ENCODE data around the gene SV2C.

SV2C gene

DNA sequence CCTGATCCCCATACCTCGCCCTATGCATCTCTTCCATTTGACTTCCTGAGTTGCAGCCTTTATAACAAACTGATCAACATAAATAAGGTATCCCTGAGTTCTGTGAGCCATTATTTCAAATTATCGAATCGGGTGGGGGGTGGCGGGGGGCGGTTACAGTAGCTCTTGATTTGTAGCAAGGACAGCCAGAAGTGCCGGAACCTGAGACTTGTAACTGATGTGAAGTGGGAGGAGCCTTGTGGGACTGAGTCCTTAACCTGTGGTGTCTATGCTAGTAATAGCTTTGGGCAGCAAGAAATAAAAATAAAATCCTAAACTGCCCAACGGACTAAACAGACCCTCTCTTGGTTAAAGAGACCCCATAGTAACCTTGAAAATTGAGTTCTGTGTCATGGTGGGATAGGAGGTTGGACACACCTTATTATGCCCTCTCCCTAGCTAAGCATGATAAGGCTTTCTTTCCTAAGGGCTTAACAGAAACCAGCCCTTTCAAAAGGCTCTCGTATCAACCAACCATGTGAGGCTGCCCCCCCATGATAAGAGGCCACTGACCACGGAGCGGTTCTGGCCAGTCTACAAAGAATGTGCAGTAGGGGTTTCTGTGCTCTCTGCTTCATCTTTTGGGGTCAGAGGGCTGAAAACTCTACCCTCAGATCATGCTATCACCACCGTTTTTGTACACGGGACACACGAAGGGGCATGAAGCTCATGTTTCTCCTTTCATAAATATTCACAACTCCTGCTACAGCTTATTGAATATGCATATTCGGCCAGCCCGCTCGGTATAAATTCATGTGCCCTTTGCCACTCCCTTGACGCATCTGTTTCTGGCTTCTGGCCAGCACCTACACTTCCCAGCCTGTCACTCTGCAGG lies 280.4 kb downstream of the SV2C start:
- H3K79me2 ChIP-seq (ENCODE audit: insufficient read depth, low read length) = no peaks in the 10 kb centered on the region
- H4K20me1 ChIP-seq (ENCODE audit: insufficient read depth, low read length) = no peaks in the 10 kb centered on the region
- TF ChIP-seq CTCF (IDR thresholded peaks at IDR 0.05; ENCODE audit: borderline replicate concordance, extremely low read depth, low read length, poor library complexity, severe bottlenecking) (no peak), EZH2 (IDR thresholded peaks at IDR 0.05; ENCODE audit: borderline replicate concordance, low read depth, low read length, severe bottlenecking) (no peak)
- no peak overlapping the region for H3K4me3 ChIP-seq (ENCODE audit: low read depth in 1 of 2, low read length in 2 of 2)
- H3K4me2 ChIP-seq (ENCODE audit: insufficient read depth, low read length) = no peak overlapping the region
- H3K36me3 ChIP-seq (ENCODE audit: insufficient read depth, low read length) = no peaks in the 10 kb centered on the region
- ATAC-seq (ENCODE audit: insufficient read depth, low read depth) = no peak
- no peaks in the 10 kb centered on the region for H3K9me3 ChIP-seq (ENCODE audit: insufficient read depth, low read length, severe bottlenecking)
- H2AFZ ChIP-seq (ENCODE audit: low read depth, low read length) = no peak overlapping the region
- no peak overlapping the region for H3K9ac ChIP-seq (ENCODE audit: low read depth, low read length)
- H3K27ac ChIP-seq (ENCODE audit: low read length) = no peak overlapping the region
- no peaks in the 10 kb centered on the region for H3K4me1 ChIP-seq (ENCODE audit: insufficient read depth, low read length)
- DNase-seq = no peak
- no peaks in the 10 kb centered on the region for H3K27me3 ChIP-seq (ENCODE audit: insufficient read depth, low read length, poor library complexity)

GRCh38 chr5:76364226-76364589 lies 281.0 kb downstream of the SV2C start:
- Histone ChIP-seq H3K79me2 (ENCODE audit: insufficient read depth, low read length) (no peaks in the 10 kb centered on the region), H3K27me3 (ENCODE audit: insufficient read depth, low read length, poor library complexity) (no peaks in the 10 kb centered on the region), H3K4me2 (ENCODE audit: insufficient read depth, low read length) (no peak overlapping the region), H3K27ac (ENCODE audit: low read length) (no peak overlapping the region), H3K4me1 (ENCODE audit: insufficient read depth, low read length) (no peaks in the 10 kb centered on the region), H3K9ac (ENCODE audit: low read depth, low read length) (no peak overlapping the region), H3K4me3 (ENCODE audit: low read depth in 1 of 2, low read length in 2 of 2) (no peak overlapping the region), H3K9me3 (ENCODE audit: insufficient read depth, low read length, severe bottlenecking) (no peaks in the 10 kb centered on the region), H3K36me3 (ENCODE audit: insufficient read depth, low read length) (no peaks in the 10 kb centered on the region), H2AFZ (ENCODE audit: low read depth, low read length) (no peak overlapping the region), H4K20me1 (ENCODE audit: insufficient read depth, low read length) (no peaks in the 10 kb centered on the region)
- no peak for DNase-seq
- no peak for TF ChIP-seq CTCF (IDR thresholded peaks at IDR 0.05; ENCODE audit: borderline replicate concordance, extremely low read depth, low read length, poor library complexity, severe bottlenecking)
- TF ChIP-seq EZH2 (IDR thresholded peaks at IDR 0.05; ENCODE audit: borderline replicate concordance, low read depth, low read length, severe bottlenecking) = no peak
- ATAC-seq (ENCODE audit: insufficient read depth, low read depth) = no peak

DNA sequence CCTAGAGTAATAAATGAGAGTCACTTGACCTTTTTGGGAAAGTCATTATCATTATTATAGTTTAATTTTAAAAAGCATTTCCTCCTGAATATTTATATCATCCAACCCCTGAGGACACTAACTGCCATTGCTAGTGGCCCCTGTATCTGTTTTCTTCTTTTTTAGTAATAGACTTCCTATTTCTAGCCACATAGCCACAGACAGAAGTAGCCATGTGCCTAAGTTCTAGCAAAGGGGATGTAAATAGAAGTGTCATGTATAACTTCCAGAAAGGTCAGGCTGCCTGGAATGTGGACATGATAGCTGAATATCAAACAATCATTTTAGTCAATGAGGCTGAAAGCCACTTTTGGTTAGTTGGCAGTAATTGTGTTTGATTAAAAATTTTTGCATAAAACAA lies 282.4 kb downstream of the SV2C start:
- no peaks in the 10 kb centered on the region for H3K79me2 ChIP-seq (ENCODE audit: insufficient read depth, low read length)
- H3K4me1 ChIP-seq (ENCODE audit: insufficient read depth, low read length) = no peaks in the 10 kb centered on the region
- H3K4me3 ChIP-seq (ENCODE audit: low read depth in 1 of 2, low read length in 2 of 2) = no peak overlapping the region
- no peak overlapping the region for H3K27ac ChIP-seq (ENCODE audit: low read length)
- no peaks in the 10 kb centered on the region for H3K36me3 ChIP-seq (ENCODE audit: insufficient read depth, low read length)
- TF ChIP-seq CTCF (IDR thresholded peaks at IDR 0.05; ENCODE audit: borderline replicate concordance, extremely low read depth, low read length, poor library complexity, severe bottlenecking) (no peak), EZH2 (IDR thresholded peaks at IDR 0.05; ENCODE audit: borderline replicate concordance, low read depth, low read length, severe bottlenecking) (no peak)
- H2AFZ ChIP-seq (ENCODE audit: low read depth, low read length) = no peak overlapping the region
- no peaks in the 10 kb centered on the region for H3K27me3 ChIP-seq (ENCODE audit: insufficient read depth, low read length, poor library complexity)
- no peaks in the 10 kb centered on the region for H4K20me1 ChIP-seq (ENCODE audit: insufficient read depth, low read length)
- DNase-seq = no peak
- ATAC-seq (ENCODE audit: insufficient read depth, low read depth) = no peak
- H3K9ac ChIP-seq (ENCODE audit: low read depth, low read length) = no peak overlapping the region
- H3K4me2 ChIP-seq (ENCODE audit: insufficient read depth, low read length) = no peak overlapping the region
- no peaks in the 10 kb centered on the region for H3K9me3 ChIP-seq (ENCODE audit: insufficient read depth, low read length, severe bottlenecking)
